NK-92 (cell line): ENCODE measurements around the gene TMSB4X.
"Not testable (repeated sequence)": the region's sequence is repeated elsewhere in the genome, so short reads cannot be mapped to it uniquely, and the experiment has no call there.

Source experiments
- DNase-seq: peaks from one replicate; lab custom pipeline; 2025; ENCODE audit not compliant: unreplicated experiment; lab: John Stamatoyannopoulos, UW

The TMSB4X gene

DNA sequence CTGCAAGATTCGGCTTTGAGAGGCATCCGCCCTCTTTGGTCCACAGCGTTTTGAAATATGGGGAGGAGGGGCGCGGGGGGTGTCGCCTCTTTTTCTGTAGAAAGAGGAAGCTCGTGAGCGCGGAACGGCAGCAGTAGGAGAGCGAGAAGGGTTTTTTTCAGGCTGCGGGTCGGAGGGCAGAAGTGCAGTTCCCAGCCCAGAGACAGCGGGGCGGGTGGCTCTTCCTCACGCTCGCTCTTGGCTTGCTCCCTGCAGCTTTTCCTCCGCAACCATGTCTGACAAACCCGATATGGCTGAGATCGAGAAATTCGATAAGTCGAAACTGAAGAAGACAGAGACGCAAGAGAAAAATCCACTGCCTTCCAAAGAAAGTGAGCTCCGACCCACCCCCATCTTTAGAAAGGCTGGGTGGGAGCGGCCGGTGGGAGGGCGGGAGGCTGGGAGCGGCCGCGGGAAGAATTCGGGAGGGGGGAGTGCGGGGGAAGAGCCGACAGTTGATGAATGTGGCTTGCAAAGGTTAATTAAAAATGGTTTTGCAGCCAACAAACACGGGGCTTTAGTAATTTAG, 1.2 kb downstream of the TMSB4X start:
- DNase-seq, result no peak

DNA sequence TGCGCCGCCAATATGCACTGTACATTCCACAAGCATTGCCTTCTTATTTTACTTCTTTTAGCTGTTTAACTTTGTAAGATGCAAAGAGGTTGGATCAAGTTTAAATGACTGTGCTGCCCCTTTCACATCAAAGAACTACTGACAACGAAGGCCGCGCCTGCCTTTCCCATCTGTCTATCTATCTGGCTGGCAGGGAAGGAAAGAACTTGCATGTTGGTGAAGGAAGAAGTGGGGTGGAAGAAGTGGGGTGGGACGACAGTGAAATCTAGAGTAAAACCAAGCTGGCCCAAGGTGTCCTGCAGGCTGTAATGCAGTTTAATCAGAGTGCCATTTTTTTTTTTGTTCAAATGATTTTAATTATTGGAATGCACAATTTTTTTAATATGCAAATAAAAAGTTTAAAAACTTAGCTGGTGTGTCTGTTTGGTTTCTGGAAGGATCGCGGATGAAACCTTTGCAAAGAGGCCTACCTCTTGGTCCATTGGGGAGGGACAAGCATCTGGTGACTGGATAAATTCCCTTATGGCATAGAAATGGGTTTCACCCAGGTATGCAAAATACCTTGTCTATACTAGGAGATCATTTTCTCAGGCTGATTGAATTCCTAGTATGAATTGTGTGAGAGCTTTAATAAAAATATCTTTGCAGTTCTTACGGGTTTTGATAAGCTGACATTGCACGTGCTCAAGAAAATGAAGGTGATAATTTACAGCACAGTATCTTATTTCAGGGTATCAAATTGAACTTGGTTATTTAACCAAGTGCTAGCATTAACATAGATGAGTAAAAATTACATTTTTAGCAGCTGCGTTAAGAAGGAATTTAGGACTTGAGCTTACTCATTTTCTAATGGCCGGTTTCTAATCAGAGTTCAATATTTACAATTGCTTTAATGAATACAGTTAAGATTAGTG, 2.2 kb downstream of the TMSB4X start:
- DNase-seq, result not testable (repeated sequence)

DNA sequence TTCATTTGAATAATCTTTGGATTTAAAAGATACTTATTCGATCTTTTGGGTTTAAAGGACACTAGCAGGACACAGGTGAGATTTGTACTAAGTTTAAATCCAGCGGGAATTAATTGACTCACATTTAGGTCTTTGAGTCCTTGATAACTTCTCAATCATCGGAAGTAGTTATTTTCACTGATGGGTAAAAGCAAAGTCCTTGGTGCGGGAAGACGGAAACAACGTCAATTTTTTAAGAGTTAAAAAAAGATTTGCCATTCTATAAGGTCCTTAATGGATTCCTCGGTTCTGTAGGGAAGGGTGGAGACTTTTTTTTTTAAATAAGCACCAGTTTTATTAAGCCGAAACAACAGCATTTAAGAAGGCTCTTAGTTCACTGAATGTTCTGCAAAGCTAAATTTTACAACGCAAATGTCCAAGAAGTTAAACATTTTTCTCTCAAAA, 2.9 kb downstream of the TMSB4X start:
- DNase-seq, result no peak

DNA sequence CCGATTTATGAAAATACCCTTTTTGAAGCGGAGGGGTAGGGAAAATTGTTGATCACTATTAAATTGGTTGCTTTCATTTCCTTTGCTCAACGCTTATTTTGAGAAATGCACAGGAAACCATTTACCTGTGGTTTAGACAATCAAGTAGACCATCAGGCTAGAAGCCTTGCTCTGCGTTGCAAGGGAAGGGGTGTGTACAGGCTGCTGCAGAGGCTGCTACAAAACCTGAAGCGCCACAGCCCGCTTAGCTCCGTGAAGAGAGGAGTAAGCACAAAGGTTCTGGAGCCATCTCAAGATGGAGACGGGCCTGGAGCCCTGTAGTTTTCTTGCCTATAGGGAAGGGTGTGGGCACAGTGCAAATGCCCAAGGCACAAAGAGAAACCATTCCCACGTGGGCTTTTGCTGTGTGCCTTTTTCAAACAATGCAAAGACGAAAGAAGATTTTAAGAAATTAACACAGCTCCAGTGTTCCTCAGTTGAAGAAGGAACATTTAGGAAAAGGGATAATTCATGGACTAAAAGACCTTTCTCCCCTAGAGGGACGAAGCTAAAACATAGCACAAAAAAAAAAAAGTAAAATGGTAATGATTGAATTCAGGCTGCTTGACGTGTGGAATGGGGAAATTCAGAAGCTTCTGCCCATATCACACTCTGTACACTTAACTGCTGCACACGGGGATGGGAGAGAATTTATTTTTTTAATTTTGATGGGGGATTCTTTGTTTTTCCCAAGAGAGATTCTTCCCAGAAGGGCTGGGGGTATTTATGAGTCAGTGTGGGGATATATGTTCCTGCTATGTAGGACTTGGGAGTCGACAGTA, 3.5 kb downstream of the TMSB4X start:
- DNase-seq, result no peak

DNA sequence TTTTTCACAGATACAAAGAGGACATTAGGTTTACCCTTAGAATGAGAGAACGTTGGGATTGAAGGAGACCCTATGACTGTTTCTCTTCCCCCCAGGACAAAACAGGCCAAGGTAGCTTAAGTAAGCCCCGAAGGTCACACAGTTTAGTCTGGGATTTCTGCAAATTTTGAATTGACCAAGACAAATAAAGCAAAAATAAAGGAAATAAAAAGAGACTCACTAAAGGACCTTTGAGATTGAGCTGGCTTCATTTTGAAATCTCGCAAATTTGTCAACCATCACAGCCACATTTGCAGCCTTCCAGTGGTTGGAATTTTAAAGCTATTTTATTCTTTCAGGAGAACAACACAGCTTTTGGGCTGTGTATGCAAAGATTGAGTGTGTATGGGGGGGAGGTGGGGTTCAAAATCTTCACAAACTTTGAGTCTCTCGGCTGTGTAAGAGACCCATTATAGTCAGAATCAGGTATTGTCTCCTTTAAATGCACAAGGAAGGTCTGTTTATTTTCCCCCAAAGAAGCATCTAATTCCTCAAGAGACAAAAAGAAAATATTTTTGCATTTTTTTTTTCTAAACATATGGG, 4.2 kb downstream of the TMSB4X start:
- no peak for DNase-seq

DNA sequence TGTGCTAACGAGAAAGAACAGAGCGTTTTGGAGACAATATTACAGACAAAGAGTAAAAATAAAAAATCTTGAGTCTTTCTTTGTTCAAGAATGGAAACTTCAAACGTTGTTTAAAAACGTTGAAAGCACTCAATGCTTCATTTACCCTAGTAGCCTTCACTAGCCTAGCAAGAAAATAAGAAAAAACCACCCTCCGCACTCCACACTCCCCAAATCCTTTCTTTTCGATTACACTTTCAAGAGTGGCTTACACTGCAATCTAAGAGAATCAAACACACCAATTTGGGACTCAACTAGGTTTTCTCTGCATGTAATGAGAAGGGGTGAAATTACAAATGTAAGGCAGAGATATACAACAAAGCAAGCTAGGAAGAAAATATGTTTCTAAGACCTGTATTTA, 4.7 kb downstream of the TMSB4X start:
- no peak for DNase-seq

DNA sequence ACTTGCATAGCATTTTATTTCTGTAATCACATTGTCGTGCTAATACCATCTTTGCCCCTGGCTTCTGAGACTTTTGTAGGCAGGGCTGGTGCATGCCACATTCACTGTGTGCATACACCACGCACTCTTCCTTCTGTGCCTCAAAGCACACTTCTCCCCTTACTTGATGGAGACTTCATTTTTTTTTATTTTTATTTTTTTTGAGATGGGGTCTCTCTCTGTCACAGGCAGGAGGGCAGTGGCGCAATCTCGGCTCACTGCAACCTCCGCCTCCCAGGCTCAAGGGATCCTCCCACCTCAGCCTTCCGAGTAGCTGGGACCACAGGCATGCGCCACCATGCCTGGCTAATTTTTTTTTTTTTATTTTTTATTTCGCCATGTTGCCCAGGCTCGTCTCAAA, 5.1 kb downstream of the TMSB4X start:
- DNase-seq, result not testable (repeated sequence)

DNA sequence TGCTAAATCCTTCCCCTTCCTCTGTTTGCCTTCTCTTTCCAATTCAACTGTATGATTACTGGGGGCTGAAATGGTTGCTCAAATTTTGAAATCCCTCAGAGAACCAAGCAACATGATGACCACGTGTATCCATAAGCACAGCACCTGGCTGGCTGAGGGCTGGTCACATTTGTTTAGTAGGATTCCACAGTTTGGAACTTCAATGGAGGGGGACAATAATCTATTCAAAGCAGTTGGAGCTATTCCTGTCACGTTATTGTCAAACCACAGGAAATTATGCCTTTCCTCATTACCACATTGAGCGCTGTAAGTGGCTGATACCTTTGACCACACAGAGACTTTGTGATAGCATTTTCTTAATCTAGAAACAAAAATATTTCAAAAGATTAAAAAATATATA, 7.0 kb downstream of the TMSB4X start:
- no peak for DNase-seq

DNA sequence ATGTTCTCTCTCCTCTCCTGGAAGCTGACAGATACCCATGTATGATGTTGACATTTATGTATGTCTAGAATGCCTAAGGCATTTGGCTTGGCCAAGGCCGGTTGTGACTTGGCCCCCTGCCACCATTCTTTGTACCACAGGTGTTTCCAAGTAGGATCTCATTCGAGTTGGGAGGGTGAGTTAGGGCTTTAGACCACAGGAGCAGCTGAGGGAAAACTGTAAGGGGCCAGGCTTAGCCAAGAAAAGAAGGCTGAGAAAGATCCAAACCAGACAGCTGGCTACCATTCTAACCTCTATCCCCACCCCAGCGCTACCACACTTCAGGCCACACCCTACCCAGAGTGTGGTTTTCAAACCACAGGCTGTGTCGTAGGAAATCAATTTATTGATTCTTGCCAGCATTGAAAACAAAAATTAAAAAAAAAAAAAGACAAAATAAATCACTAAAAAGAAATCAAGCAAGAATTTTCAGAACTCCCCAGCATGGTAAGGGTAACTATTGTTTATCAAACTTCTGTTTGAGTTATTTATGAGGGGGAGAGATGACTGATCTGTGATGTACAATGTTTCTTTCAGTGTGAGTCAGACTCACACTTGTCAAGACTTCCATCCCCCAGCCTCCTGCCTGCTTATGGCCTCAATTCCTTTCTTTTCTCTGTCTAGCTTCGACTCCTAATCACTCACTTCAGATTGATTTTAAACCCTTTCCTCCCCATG, 9.9 kb downstream of the TMSB4X start:
- no peak for DNase-seq

DNA sequence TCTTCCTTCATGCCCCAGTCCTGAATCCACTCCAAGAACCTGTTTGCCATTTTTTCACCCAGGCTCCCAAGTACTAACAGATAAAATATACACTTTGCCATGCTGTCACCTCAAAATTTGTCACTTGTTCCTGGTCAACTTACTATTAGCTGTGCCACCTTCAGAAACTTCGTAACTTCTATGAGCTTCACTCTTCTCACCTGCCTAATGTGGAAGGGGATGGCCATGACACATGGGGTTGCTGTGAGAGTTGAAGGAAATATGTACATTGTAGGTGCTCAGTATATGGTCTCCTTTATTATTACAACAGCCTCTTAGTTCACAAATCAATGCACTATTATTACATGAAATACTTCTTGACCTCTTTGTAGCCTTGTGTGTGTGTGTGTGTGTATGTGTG, 10.4 kb downstream of the TMSB4X start:
- DNase-seq, result no peak

DNA sequence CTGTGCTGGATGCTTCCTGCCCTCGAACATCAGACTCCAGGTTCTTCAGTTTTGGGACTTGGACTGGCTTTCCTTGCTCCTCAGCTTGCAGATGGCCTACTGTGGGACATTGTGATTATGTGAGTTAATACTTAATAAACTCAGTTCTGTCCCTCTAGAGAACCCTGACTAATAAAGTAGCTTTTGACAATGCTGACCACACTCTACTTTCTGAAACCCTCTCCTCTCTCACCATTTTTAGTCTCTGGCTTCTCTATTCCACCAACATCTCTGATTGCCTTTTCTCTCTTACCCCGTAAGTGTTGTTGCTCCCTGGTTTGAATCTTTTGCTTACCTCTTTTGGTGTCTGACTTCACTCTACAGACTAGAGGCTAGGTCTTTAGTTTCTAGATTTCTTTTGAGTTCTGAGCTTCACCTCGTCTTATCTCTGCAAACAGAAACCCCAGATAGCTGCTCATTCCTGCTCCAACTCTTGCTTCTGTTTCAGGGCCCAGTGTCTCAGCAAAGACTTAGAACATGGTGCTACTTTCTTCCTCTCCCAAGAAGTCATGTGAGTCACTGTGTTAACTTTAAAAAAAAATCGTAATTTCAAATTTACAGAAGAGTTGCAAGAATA, 11.4 kb downstream of the TMSB4X start:
- DNase-seq, result no peak

DNA sequence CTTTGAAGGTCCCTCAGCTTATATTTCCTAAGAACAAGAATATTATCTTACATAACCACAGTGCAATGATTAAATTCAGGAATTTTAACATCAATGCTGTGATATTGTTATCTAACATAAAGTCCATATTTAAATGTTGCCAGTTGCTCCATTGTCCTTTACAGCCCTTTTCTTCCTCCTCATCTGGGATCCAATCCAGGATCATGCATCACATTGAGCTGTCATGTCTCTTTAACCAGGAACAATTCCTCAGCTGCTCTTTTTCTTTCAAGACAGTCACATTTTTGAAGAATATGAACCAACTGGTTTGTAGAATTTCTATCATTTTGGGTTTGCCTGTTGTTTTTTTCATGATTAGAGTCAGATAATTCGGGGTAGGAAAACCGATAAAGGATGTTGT, 12.0 kb downstream of the TMSB4X start:
- DNase-seq, result no peak

DNA sequence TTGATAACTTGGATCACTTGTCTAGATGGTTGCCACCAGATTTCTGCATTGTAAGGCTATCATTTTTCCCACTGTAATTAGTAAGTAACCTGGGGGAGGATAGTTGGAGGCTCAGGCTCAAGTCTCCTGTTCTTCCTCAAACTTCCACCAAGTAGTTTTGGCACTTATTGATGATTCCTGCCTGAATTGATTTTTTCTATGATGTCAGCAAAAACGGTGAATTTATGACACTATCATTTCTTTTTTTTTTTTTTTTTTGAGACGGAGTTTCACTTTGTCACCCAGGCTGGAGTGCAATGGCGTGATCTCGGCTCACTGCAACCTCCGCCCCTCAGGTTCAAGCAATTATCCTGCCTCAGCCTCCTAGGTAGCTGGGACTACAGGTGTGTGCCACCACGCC, 12.4 kb downstream of the TMSB4X start:
- no peak for DNase-seq

DNA sequence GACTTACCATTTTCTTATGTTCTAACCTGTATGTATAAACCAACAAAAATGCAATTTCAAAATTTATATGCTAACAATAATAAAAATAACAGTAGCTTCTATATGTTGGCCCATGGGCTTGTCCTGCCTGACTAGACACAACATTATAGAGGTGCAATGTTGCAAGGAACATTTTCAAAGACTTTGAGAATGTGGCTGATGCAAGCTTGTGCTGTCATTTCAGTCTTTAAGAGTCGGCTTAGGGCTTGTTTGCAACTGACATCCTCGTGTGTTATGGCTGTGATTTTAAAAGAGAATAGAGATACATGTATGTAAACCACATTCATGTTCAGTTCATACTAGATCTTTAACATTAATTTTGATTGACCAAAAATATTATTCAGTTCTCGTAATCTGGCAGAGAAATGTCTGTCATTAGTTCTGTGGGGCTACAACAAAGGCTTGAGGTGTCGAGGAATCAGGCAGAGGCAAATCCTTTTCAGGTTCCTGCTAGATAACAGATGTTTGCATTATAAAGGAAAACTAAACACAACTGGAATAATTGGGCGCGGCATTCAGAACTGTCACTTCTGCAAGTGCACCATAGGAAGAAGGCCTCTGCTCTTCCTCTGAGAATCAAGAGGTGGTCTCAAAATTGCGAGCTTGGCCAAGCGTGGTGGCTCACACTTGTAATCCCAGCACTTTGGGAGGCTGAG, 13.1 kb downstream of the TMSB4X start:
- no peak for DNase-seq

DNA sequence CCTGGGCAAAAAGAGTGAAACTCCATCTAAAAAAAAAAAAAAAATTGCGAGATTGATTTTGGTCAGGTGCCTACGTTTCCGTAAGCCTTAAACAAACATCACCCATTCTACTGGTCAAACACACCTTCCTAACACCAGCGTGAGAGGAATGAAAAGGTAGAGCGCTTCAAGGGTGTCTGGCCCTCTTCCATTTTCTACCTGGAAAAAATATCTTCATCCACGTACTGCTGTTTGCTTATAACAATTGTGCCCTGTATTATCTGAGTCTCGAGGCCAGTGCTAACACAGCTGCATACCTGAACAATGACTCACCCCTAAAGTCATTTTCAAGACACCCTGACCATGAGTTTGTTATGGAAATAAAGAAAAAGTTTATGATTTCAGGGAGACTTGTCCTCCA, 13.9 kb downstream of the TMSB4X start:
- no peak for DNase-seq

DNA sequence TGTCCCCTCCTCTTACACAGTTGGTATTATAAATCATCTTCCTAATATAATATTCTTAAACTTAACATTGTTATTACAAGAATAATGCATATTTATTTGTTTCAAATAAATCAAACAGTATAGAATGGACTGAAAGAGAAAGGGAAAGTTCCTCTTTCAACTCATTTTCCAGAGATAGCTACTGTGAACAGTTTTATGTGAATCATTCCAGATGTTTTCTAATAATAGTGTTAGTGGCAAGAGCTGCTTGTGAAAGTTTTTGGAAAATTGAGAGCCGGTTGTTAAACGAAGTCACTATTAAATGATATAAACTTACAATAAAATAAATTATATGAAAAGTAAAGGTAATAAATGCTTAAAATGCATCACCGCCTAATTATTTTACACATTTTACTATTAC, 14.6 kb downstream of the TMSB4X start:
- no peak for DNase-seq

DNA sequence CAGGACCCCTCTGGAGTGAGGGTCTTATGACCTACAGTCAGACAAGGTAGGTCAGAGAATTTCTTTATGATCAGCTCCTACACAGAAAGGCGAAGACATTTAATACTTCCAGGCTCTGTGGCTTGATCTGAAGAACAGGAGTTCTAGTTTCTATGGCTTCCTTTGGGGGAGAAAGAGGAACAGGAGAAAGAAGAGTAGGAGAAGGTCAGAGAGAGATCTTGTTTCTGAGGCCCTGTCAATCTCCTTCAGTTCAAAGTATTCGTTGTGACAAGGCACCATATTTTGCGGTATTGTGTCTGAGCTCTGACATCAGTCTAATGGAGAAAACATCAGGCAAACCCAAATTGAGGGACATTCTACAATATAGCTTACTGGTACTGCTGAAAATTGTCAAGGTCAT, 16.7 kb downstream of the TMSB4X start:
- DNase-seq, result no peak

DNA sequence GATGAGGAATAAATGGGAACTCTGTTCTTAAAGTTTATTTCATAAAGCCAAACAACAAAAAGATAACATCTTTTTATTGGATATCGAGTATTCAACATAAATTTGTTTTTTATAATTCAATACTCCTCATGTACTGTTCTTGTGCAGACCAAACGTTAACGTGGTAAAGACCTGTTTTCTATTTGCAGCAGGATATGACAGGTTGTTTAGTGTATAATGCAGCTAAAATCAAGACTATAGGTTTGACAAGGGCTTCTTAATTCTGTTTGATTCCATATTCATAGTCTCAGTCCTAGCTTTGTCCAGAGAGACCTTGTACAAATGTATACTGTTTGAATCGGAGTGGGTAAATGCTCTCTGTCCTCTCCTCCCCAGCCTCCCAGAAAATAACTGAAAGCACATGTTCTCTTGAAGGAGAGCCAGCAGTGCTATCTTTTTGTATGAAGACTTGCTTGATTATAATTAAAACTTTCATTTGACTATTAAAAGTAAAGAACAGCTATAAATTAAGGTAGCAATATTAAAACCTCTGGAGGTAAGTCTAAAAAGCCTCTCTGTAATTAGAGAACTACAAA, 17.7 kb downstream of the TMSB4X start:
- DNase-seq, result no peak

DNA sequence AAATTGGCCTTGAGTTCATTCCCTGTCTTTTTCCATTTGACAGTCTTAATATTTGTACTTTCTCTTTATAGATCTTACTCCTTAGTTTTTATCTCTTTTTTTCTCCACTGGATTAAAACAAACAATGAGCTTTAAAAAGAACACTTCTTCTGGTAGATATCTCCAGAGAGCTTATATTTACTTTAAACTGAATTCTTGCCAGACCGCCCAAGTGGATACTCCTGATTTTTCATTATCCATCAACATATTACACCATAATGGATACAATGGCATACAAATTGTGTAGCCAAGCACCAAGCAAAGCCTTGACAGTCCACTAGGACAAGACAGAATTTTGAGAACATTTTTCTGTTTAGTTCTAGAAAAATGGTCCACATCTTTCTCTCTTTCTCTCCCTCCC, 18.9 kb downstream of the TMSB4X start:
- DNase-seq, result no peak
